H1 (cell line): ENCODE results near the gene LANCL2. TPM values are rescaled to one million over a fixed set of nuclear protein-coding genes. Genes with fewer than 3 reads are reported as not detected.

Source experiments
- CTCF ChIA-PET: fragments of 300-600 bp; sonication (Branson Sonifier 250); formaldehyde crosslinking; loops from one replicate; lab custom pipeline; 2021; ENCODE audit not compliant: partially characterized antibody; lab: Charles Lee
- POLR2A ChIA-PET: fragments of 300-600 bp; sonication (Branson Sonifier 250); formaldehyde crosslinking; loops from one replicate; lab custom pipeline; 2021; ENCODE audit warnings: inconsistent platforms; ENCODE audit not compliant: partially characterized antibody; lab: Charles Lee
- DNase-seq, 2 experiments: peaks; one replicate each; pipeline versions ENCODE4 v3.0.0 to v3.0.0-alpha.2; 2010 to 2022; ENCODE audit warnings: low spot score in 2 of 2, low read depth in 1 of 2, mixed read lengths in 1 of 2
- FAIRE-seq: peaks from 2 replicates; lab custom pipeline; 2011; peaks lifted over from hg19 to GRCh38; lab: Jason Lieb, UNC
- H2AFZ ChIP-seq: 2 replicates; pipeline ENCODE4 v1.8.1; 2012; ENCODE audit warnings: low read length, inconsistent platforms
- H2AK5ac ChIP-seq: 2 replicates; pipeline ENCODE4 v1.6.1; 2013; ENCODE audit warnings: low read depth, low read length
- H2BK120ac ChIP-seq: replicated peaks from 2 replicates; pipeline ENCODE3; 2013; ENCODE audit warnings: low read depth, low read length, inconsistent platforms
- H2BK12ac ChIP-seq: 2 replicates; pipeline ENCODE4 v1.6.1; 2013; ENCODE audit warnings: low read depth, low read length
- H2BK15ac ChIP-seq: 2 replicates; pipeline ENCODE4 v1.6.1; 2013; ENCODE audit warnings: low read length
- H2BK20ac ChIP-seq: 2 replicates; pipeline ENCODE4 v1.6.1; 2013; ENCODE audit warnings: low read length
- H2BK5ac ChIP-seq: 2 replicates; pipeline ENCODE4 v1.6.1; 2013; ENCODE audit warnings: low read depth, low read length
- H3K14ac ChIP-seq: 2 replicates; pipeline ENCODE4 v1.6.1; 2013; ENCODE audit warnings: inconsistent platforms; ENCODE audit not compliant: insufficient read length
- H3K18ac ChIP-seq: 2 replicates; pipeline ENCODE4 v1.6.1; 2013; ENCODE audit warnings: low read length; ENCODE audit errors: extremely low read depth
- H3K23ac ChIP-seq: 2 replicates; pipeline ENCODE4 v1.6.1; 2013; ENCODE audit warnings: inconsistent platforms; ENCODE audit not compliant: insufficient read length
- H3K23me2 ChIP-seq: 2 replicates; pipeline ENCODE4 v1.6.1; 2013; ENCODE audit warnings: low read depth, low read length
- H3K27ac ChIP-seq: 2 replicates; pipeline ENCODE4 v1.6.1; 2011; ENCODE audit warnings: low read depth, low read length, inconsistent platforms
- H3K27me3 ChIP-seq, 4 experiments: replicated peaks in 1 of 4; 1 replicate in 1 of 4; 2 replicates in 3 of 4; pipeline versions ENCODE4 v1.6.1 to v1.8.1; 2011 to 2013; ENCODE audit warnings: low read length in 3 of 4, mild to moderate bottlenecking in 3 of 4, inconsistent platforms in 2 of 4, mixed read lengths in 2 of 4, moderate library complexity in 1 of 4; ENCODE audit not compliant: control insufficient read depth in 3 of 4, insufficient read depth in 3 of 4; ENCODE audit errors: extremely low read depth in 1 of 4
- H3K36me3 ChIP-seq, 4 experiments: 2 replicates each; pipeline versions ENCODE4 v1.6.1 to v1.8.1; 2011 to 2013; ENCODE audit warnings: mild to moderate bottlenecking in 4 of 4, low read length in 3 of 4, moderate library complexity in 2 of 4, control low read depth in 1 of 4, inconsistent platforms in 1 of 4; ENCODE audit not compliant: insufficient read depth in 4 of 4, control insufficient read depth in 2 of 4
- H3K4ac ChIP-seq: replicated peaks from 2 replicates; pipeline ENCODE3; 2013; ENCODE audit warnings: low read length, low read depth, mixed read lengths, inconsistent platforms; ENCODE audit not compliant: insufficient read length
- H3K4me1 ChIP-seq, 4 experiments: replicated peaks in 1 of 4; 1 replicate in 1 of 4; 2 replicates in 3 of 4; pipeline versions ENCODE4 v1.6.1 to v1.8.1; 2011 to 2013; ENCODE audit warnings: low read length in 3 of 4, inconsistent platforms in 2 of 4, mixed read lengths in 1 of 4; ENCODE audit not compliant: insufficient read depth in 4 of 4, control insufficient read depth in 3 of 4
- H3K4me2 ChIP-seq, 2 experiments: 2 replicates each; pipeline versions ENCODE4 v1.6.1 to v1.8.1; 2011 to 2013; ENCODE audit warnings: low read depth in 2 of 2, low read length in 2 of 2, control low read depth in 1 of 2, inconsistent platforms in 1 of 2, mild to moderate bottlenecking in 1 of 2; ENCODE audit not compliant: insufficient read depth in 1 of 2
- H3K4me3 ChIP-seq, 4 experiments: fragments of 200-600, 300-600 bp in 1 of 4; sonication (generic), shearing (Covaris generic), sonication (Bioruptor Twin) in 1 of 4; 2 replicates each; pipeline versions ENCODE4 v1.5.1 to v1.8.1; 2011 to 2016; ENCODE audit warnings: low read length in 4 of 4, low read depth in 3 of 4, control low read depth in 2 of 4, inconsistent platforms in 2 of 4, mild to moderate bottlenecking in 2 of 4, mixed read lengths in 1 of 4, moderate library complexity in 1 of 4; ENCODE audit not compliant: insufficient read depth in 2 of 4; ENCODE audit errors: extremely low read depth in 1 of 4
- H3K56ac ChIP-seq: replicated peaks from 2 replicates; pipeline ENCODE3; 2013; ENCODE audit warnings: low read depth, mild to moderate bottlenecking, mixed read lengths, low read length, inconsistent platforms; ENCODE audit not compliant: insufficient read length
- H3K79me1 ChIP-seq: 2 replicates; pipeline ENCODE4 v1.6.1; 2013; ENCODE audit warnings: low read depth, low read length, control low read depth
- H3K79me2 ChIP-seq, 2 experiments: 2 replicates each; pipeline versions ENCODE4 v1.6.1 to v1.8.1; 2012 to 2013; ENCODE audit warnings: low read length in 2 of 2, mild to moderate bottlenecking in 2 of 2, inconsistent platforms in 1 of 2; ENCODE audit not compliant: insufficient read depth in 2 of 2, control insufficient read depth in 1 of 2
- H3K9ac ChIP-seq, 4 experiments: replicated peaks in 1 of 4; 1 replicate in 1 of 4; 2 replicates in 3 of 4; pipeline versions ENCODE4 v1.6.1 to v1.8.1; 2011 to 2013; ENCODE audit warnings: low read depth in 3 of 4, low read length in 3 of 4, control low read depth in 2 of 4, mild to moderate bottlenecking in 2 of 4, moderate library complexity in 2 of 4, inconsistent platforms in 1 of 4; ENCODE audit errors: extremely low read depth in 1 of 4
- H3K9me3 ChIP-seq, 2 experiments: 2 replicates each; pipeline versions ENCODE4 v1.6.1 to v1.8.1; 2012 to 2013; ENCODE audit warnings: mild to moderate bottlenecking in 2 of 2, moderate library complexity in 2 of 2, control low read depth in 1 of 2, inconsistent platforms in 1 of 2, low read depth in 1 of 2, low read length in 1 of 2, mixed read lengths in 1 of 2; ENCODE audit not compliant: insufficient read depth in 2 of 2
- H4K20me1 ChIP-seq, 2 experiments: replicated peaks in 1 of 2; 2 replicates each; pipeline versions ENCODE3 to v1.8.1; 2011 to 2013; ENCODE audit warnings: inconsistent platforms in 2 of 2, low read length in 2 of 2, mild to moderate bottlenecking in 1 of 2; ENCODE audit not compliant: insufficient read depth in 2 of 2, control insufficient read depth in 1 of 2
- H4K5ac ChIP-seq: 2 replicates; pipeline ENCODE4 v1.6.1; 2013; ENCODE audit warnings: low read length, low read depth, mixed read lengths, inconsistent platforms; ENCODE audit not compliant: insufficient read length
- H4K8ac ChIP-seq: 2 replicates; pipeline ENCODE4 v1.8.0; 2013; ENCODE audit warnings: mild to moderate bottlenecking, moderate library complexity, low read length, inconsistent platforms; ENCODE audit not compliant: insufficient read depth; ENCODE audit errors: extremely low read depth
- H4K91ac ChIP-seq: replicated peaks from 2 replicates; pipeline ENCODE3; 2013; ENCODE audit warnings: low read length, mixed read lengths, inconsistent platforms; ENCODE audit not compliant: insufficient read length
- ASH2L ChIP-seq: fragments of 200-600, 300-600 bp; sonication (generic); IDR thresholded peaks from one replicate; pipeline ENCODE4 v1.7.1; 2017; ENCODE audit warnings: low read length
- CBX5 ChIP-seq: fragments of 300-800, 300-1000 bp; sonication (generic); IDR thresholded peaks from 2 replicates; pipeline ENCODE4 v1.7.1; 2016; ENCODE audit warnings: antibody characterized with exemption, low read length, low read depth
- CHD2 ChIP-seq: IDR thresholded peaks from 2 replicates; pipeline ENCODE4 v1.6.1; 2012; ENCODE audit warnings: low read length, improper control_type of control experiment
- HDAC6 ChIP-seq: IDR thresholded peaks from one replicate; pipeline ENCODE4 v1.7.1; 2012; ENCODE audit warnings: low read depth, mild to moderate bottlenecking, inconsistent platforms, low read length, moderate library complexity
- POU5F1 ChIP-seq: IDR thresholded peaks from 2 replicates; pipeline ENCODE4 v1.6.1; 2011; ENCODE audit warnings: low read depth, mild to moderate bottlenecking, low read length, moderate library complexity
- RFX5 ChIP-seq: IDR thresholded peaks from 2 replicates; pipeline ENCODE4 v1.6.1; 2011; ENCODE audit warnings: low read depth, low read length, improper control_type of control experiment, borderline replicate concordance
- RNF2 ChIP-seq: fragments of 200-900, 300-1000 bp; sonication (generic); IDR thresholded peaks from 2 replicates; pipeline ENCODE4 v1.7.1; 2016; ENCODE audit warnings: borderline replicate concordance, low read depth, mild to moderate bottlenecking, antibody characterized with exemption, low read length; ENCODE audit not compliant: poor library complexity, severe bottlenecking; ENCODE audit errors: missing control alignments
- SP1 ChIP-seq: IDR thresholded peaks from 2 replicates; pipeline ENCODE4 v1.6.1; 2011; ENCODE audit warnings: low read depth, low read length
- SP2 ChIP-seq: IDR thresholded peaks from 2 replicates; pipeline ENCODE4 v1.6.1; 2012; ENCODE audit warnings: mild to moderate bottlenecking, low read length, inconsistent platforms
- SUZ12 ChIP-seq: fragments of 200-600 bp; sonication (generic); IDR thresholded peaks from 2 replicates; pipeline ENCODE4 v1.6.1; 2012; ENCODE audit warnings: mild to moderate bottlenecking, inconsistent platforms, low read length, moderate library complexity, mixed read lengths
- WGBS, 2 experiments: shearing (Covaris generic) in 1 of 2; methylation state at CpG; one replicate each; pipeline versions ENCODE4 v1.1.6 to v1.1.7; 2013 to 2015; ENCODE audit warnings: low lambda C conversion rate in 2 of 2, mixed read lengths in 2 of 2, inconsistent platforms in 1 of 2, low coverage in 1 of 2, missing lambda C conversion rate in 1 of 2; ENCODE audit not compliant: insufficient replicate concordance in 2 of 2, insufficient coverage in 1 of 2, insufficient read length in 1 of 2; ENCODE audit errors: extremely low coverage in 1 of 2, missing lambda C conversion rate in 1 of 2; 5-methylcytosine and 5-hydroxymethylcytosine counted together
- polyA plus RNA-seq, 7 experiments: library from polyadenylated mRNA; depleted of rRNA in 3 of 7; stranded (reverse) in 5 of 7; unstranded in 2 of 7; fragments of >200 nt in 5 of 7; fragments of 200-250 nt in 2 of 7; gene quantifications; 1 replicate in 5 of 7; 2 replicates in 1 of 7; 4 replicates in 1 of 7; pipeline versions ENCODE4 v1.2.1 to v1.2.3, GENCODE V29; 2011 to 2013; ENCODE audit warnings: missing spikeins in 2 of 7, mixed read lengths in 2 of 7
- total RNA-seq: library from RNA; stranded (reverse); fragmentation: NEBNext Ultra II Directional; extraction: Animal tissue kit (Norgen Biotek cat#: 25700); gene quantifications from 2 replicates; pipeline ENCODE4 v1.2.1, GENCODE V29; 2021
- TF ChIP-seq, protein P1 (sequence below): IDR thresholded peaks from 2 replicates; pipeline ENCODE4 v1.6.1; 2012; ENCODE audit warnings: low read length, inconsistent platforms

Gene LANCL2
- total and polyA plus RNA-seq, 2 of the 8 experiments (the other 6 are each of a cell fraction or from before 2014, with no cell fraction given) = 9.2 to 9.5 TPM

DNA sequence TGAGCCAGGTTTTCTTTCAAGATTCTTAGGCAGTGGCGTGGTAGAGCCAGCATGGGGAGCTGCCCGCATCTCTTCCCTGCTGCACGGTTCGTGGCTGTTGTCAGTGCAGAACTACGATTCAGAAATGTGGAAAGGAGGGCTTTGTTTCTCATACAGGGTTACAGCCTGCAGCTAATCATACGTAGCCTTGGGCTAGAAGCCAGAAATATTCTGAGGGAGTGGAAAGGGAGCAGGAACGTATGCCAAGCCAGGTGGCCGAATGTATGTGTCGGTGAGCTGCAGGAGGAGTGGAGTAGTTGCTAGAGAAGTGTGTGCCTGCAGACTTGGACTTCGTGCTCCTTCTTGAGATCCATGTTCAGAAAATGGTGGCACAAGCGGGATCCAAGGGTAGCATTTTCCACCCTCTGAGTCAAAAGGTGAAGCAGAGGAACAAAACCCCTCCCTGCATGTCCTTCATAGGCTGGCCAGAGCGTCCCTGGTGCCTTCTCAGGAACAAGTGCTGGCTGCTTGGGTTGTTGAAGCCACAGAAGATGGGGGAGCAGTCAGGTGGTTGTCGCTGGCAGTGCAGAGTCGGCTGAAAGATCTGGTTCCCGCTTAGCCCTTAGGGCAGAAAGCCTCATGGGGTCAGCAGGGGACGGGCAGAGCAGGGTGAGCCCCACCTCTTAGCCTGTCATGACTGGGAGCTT lies 40.9 kb downstream of the LANCL2 start:
- POLR2A ChIA-PET = no interaction called here
- no peak overlapping the region for H3K23ac ChIP-seq
- CTCF ChIA-PET = interaction anchor here (1.5 to 1.8 kb wide), 2 partner anchors 10 to 125 kb away, joined by 4 to 6 read pairs; no protein-coding TSS in a partner anchor
- no peak for TF ChIP-seq CBX5
- TF ChIP-seq HDAC6 = no peak
- no peak for TF ChIP-seq CHD2
- TF ChIP-seq, protein P1, sequence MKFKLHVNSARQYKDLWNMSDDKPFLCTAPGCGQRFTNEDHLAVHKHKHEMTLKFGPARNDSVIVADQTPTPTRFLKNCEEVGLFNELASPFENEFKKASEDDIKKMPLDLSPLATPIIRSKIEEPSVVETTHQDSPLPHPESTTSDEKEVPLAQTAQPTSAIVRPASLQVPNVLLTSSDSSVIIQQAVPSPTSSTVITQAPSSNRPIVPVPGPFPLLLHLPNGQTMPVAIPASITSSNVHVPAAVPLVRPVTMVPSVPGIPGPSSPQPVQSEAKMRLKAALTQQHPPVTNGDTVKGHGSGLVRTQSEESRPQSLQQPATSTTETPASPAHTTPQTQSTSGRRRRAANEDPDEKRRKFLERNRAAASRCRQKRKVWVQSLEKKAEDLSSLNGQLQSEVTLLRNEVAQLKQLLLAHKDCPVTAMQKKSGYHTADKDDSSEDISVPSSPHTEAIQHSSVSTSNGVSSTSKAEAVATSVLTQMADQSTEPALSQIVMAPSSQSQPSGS = no peak
- TF ChIP-seq SP2 = no peak
- TF ChIP-seq POU5F1 = no peak
- TF ChIP-seq RNF2 = no peak
- no peak for TF ChIP-seq ASH2L
- no peak for TF ChIP-seq SUZ12
- no peak for TF ChIP-seq SP1
- TF ChIP-seq RFX5 = no peak

More for the DNA sequence above, 40.9 kb downstream of the LANCL2 start:
- Histone ChIP-seq H3K79me1 (no peaks in the 10 kb centered on the region), H3K14ac (no peak overlapping the region), H3K4ac (no peak overlapping the region), H3K36me3 (peaks cover 0 to 15% (median 2%) of the 10 kb centered on the region in 4 experiments; a peak in 5 of 8 replicates), H2BK20ac (no peak overlapping the region), H3K4me1 (no peaks in the 10 kb centered on the region), H2AFZ (no peak overlapping the region), H3K4me2 (no peak overlapping the region), H3K56ac (no peak overlapping the region), H4K91ac (no peak overlapping the region), H2BK120ac (no peak overlapping the region), H3K23me2 (no peaks in the 10 kb centered on the region), H2BK5ac (no peak overlapping the region), H3K9ac (no peak overlapping the region), H3K4me3 (no peak overlapping the region), H2BK15ac (no peak overlapping the region), H4K8ac (no peak overlapping the region), H3K9me3 (peaks cover 0 to 7% of the 10 kb centered on the region in 2 experiments; a peak in 3 of 4 replicates), H2AK5ac (no peak overlapping the region), H3K27me3 (no peaks in the 10 kb centered on the region), H4K20me1 (no peaks in the 10 kb centered on the region), H3K27ac (no peak overlapping the region), H4K5ac (no peak overlapping the region), H3K79me2 (no peaks in the 10 kb centered on the region), H2BK12ac (no peak overlapping the region), H3K18ac (no peak overlapping the region)
- FAIRE-seq (no peak), DNase-seq (no peak)
- WGBS, 2 experiments = 90% methylated on average over 16 of the region's 16 CpGs; no CpG with 5 or more reads in 1 of the 2 experiments
